ENCODE data around the gene TMTC2. TPM values are rescaled to one million over a fixed set of nuclear protein-coding genes. Genes with fewer than 3 reads are reported as not detected.

The TMTC2 gene
- total and polyA plus RNA-seq, 2 donors (not counting 3 experiments of a cell fraction or from before 2014, with no cell fraction given), result 4.1 to 7.8 TPM

- ChIA-PET POLR2A (no interaction called here), CTCF (no interaction called here)
- no peaks in the 10 kb centered on the region for H3K79me2 ChIP-seq (ENCODE audit: control insufficient read depth, insufficient read depth, low read length)
- no peak overlapping the region for H2AFZ ChIP-seq (ENCODE audit: low read depth, low read length)
- no peak for DNase-seq (ENCODE audit: low read depth, low spot score)
- H3K9ac ChIP-seq (replicated peaks; ENCODE audit: extremely low read depth, insufficient read depth, low read length), result no peak overlapping the region
- no peak for FAIRE-seq
- no peak for TF ChIP-seq POLR2AphosphoS5 (IDR thresholded peaks at IDR 0.05; ENCODE audit: insufficient read depth, low read depth, low read length)
- TF ChIP-seq MYC (IDR thresholded peaks at IDR 0.05; ENCODE audit: low read depth, low read length), result no peak
- no peak for TF ChIP-seq JUN (IDR thresholded peaks at IDR 0.05; ENCODE audit: borderline replicate concordance, insufficient read depth, insufficient read length, low read depth)
- TF ChIP-seq EZH2 (IDR thresholded peaks at IDR 0.05; ENCODE audit: borderline replicate concordance, low read depth, low read length, severe bottlenecking), result no peak
- TF ChIP-seq CTCF (IDR thresholded peaks at IDR 0.05; ENCODE audit: extremely low read depth in 1 of 2, insufficient read depth in 1 of 2, low read depth in 1 of 2, low read length in 2 of 2), result no peak
- TF ChIP-seq POLR2A (IDR thresholded peaks at IDR 0.05; ENCODE audit: low read depth, low read length), result no peak
- TF ChIP-seq MAX (IDR thresholded peaks at IDR 0.05; ENCODE audit: insufficient read depth, insufficient read length), result no peak
- no peak for TF ChIP-seq GATA2 (IDR thresholded peaks at IDR 0.05; ENCODE audit: insufficient read depth, insufficient read length, low read depth, low read length)
- no peak for TF ChIP-seq FOS (IDR thresholded peaks at IDR 0.05; ENCODE audit: borderline replicate concordance, insufficient read depth, low read length)
- no peaks in the 10 kb centered on the region for H3K27me3 ChIP-seq (ENCODE audit: control insufficient read depth in 2 of 2, insufficient read depth in 2 of 2, low read length in 2 of 2)
- H4K20me1 ChIP-seq (replicated peaks; ENCODE audit: control insufficient read depth, extremely low read depth, insufficient read depth, low read length), result no peaks in the 10 kb centered on the region
- dilution Hi-C loops (cut with MboI; ENCODE audit: extremely low pct_ligation_motif_present, low sequenced_read_pairs), result no loop called here
- no peak overlapping the region for H3K4me3 ChIP-seq (replicated peaks in 1 of 3; ENCODE audit: insufficient read depth in 1 of 3, low read depth in 1 of 3, low read length in 3 of 3)
- no peak overlapping the region for H3K27ac ChIP-seq (ENCODE audit: insufficient read depth, low read depth, low read length)
- H3K4me1 ChIP-seq (ENCODE audit: control insufficient read depth, extremely low read depth, insufficient read depth, low read length), result peaks cover 19% of the 10 kb centered on the region
- no TSS peak for BruUV-seq (replicated peaks)
- no peak overlapping the region for H3K4me2 ChIP-seq (ENCODE audit: insufficient read depth, low read length)
- H3K36me3 ChIP-seq (ENCODE audit: control insufficient read depth in 2 of 2, extremely low read depth in 1 of 2, insufficient read depth in 2 of 2, low read length in 2 of 2), result no peaks in the 10 kb centered on the region
- intact Hi-C loops (cut with micrococcal nuclease), result no loop called here
- H3K9me3 ChIP-seq (replicated peaks; ENCODE audit: control insufficient read depth, insufficient read depth, low read length), result no peaks in the 10 kb centered on the region
- no peaks in the 10 kb centered on the region for H3K9me1 ChIP-seq (replicated peaks; ENCODE audit: control insufficient read depth, extremely low read depth, insufficient read depth, low read length)
Observed at GRCh38 chr12:82740129-82741000, 53.7 kb downstream of the TMTC2 start.
